Heart left ventricle (tissue), 13 donors: ENCODE data around the gene IL1F10.

Experiments
- POLR2A ChIP-seq, 2 donors: fragments of 450-650 bp; IDR thresholded peaks; one replicate each; pipeline ENCODE4 v1.6.1; 2017; ENCODE audit warnings: antibody characterized with exemption in 2 of 2, mild to moderate bottlenecking in 2 of 2, moderate library complexity in 2 of 2
- TF ChIP-seq, protein P1 (sequence below), 12 donors: fragments of 200-600 bp; sonication (generic) in 4 of 12; IDR thresholded peaks; one replicate each; pipeline versions ENCODE4 v1.5.0 to v1.8.0; 2018 to 2022; ENCODE audit warnings: antibody characterized with exemption in 12 of 12, mild to moderate bottlenecking in 5 of 12
- donor health status: ischemic (EF 13 %, LVEDD 7.1; RV severe dilation, severe dysfunction).
- donor health status: DM: no; HTN: yes; CAD: no.
- donor health status: DM: no; HTN: no; CAD: no.
- donor health status: ischemic (EF 25% LVEDD 6.9; RV normal size, moderate dysfunction).
- donor health status: ischemic (EF 25% LVEDD 5.7; RV mildly dilated, moderate dysfunction).
- donor health status: ischemic (EF 35%, LVEDD 5.7; RV mildly dilated, moderate dysfunction).
- donor health status: nonischemic (EF 11% LVEDD 7.7; RV severe dilation, severe dysfunction).
- donor health status: DM: yes; HTN: yes; CAD: no.
- donor health status: PGD.
- donor health status: ischemic (EF 29% LVEDD 5.4; RV normal size, mild dysfunction).
- donor health status: nonischemic (EF 23%, LVEDD 6.1; RV moderate dilation, normal function).

DNA sequence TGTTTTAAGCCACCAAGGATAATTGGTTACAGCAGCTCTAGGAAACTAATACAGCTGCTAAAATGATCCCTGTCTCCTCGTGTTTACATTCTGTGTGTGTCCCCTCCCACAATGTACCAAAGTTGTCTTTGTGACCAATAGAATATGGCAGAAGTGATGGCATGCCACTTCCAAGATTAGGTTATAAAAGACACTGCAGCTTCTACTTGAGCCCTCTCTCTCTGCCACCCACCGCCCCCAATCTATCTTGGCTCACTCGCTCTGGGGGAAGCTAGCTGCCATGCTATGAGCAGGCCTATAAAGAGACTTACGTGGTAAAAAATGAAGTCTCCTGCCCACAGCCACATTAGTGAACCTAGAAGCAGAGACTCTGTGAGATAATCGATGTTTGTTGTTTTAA is 3.5 kb upstream of the IL1F10 start:
- TF ChIP-seq, protein P1, sequence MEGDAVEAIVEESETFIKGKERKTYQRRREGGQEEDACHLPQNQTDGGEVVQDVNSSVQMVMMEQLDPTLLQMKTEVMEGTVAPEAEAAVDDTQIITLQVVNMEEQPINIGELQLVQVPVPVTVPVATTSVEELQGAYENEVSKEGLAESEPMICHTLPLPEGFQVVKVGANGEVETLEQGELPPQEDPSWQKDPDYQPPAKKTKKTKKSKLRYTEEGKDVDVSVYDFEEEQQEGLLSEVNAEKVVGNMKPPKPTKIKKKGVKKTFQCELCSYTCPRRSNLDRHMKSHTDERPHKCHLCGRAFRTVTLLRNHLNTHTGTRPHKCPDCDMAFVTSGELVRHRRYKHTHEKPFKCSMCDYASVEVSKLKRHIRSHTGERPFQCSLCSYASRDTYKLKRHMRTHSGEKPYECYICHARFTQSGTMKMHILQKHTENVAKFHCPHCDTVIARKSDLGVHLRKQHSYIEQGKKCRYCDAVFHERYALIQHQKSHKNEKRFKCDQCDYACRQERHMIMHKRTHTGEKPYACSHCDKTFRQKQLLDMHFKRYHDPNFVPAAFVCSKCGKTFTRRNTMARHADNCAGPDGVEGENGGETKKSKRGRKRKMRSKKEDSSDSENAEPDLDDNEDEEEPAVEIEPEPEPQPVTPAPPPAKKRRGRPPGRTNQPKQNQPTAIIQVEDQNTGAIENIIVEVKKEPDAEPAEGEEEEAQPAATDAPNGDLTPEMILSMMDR (IDR thresholded peaks at IDR 0.05): no peak
- no peak for TF ChIP-seq POLR2A (IDR thresholded peaks at IDR 0.05)
